ENCODE results near the gene ITGB6. TPM values are rescaled to one million over a fixed set of nuclear protein-coding genes. Genes with fewer than 3 reads are reported as not detected.

Gene ITGB6
- polyA plus RNA-seq, 1 experiment = not detected

- Histone ChIP-seq H3K9me3 (ENCODE audit: control insufficient read depth, insufficient read depth, low read length) (no peaks in the 10 kb centered on the region), H3K27ac (ENCODE audit: low read depth, low read length) (no peak overlapping the region), H3K27me3 (ENCODE audit: control insufficient read depth, insufficient read depth, low read length) (no peaks in the 10 kb centered on the region), H3K4me3 (ENCODE audit: low read depth, low read length) (no peak overlapping the region)
- DNase-seq (ENCODE audit: low read depth, low spot score) = no peak
- CTCF ChIA-PET = interaction anchor here (1.5 to 2.3 kb wide), 2 partner anchors 9 to 27 kb away, joined by 4 to 11 read pairs; no protein-coding TSS in a partner anchor
- POLR2A ChIA-PET = no interaction called here
- TF ChIP-seq CTCF (IDR thresholded peaks at IDR 0.05; ENCODE audit: low read depth, low read length) = no peak
Observed at GRCh38 chr2:160242893-160243564, 43.0 kb upstream of the ITGB6 start.

GRCh38 chr2:160241251-160242137 lies 41.4 kb upstream of the ITGB6 start:
- POLR2A ChIA-PET = no interaction called here
- H3K27me3 ChIP-seq (ENCODE audit: control insufficient read depth, insufficient read depth, low read length) = no peaks in the 10 kb centered on the region
- no peak overlapping the region for H3K27ac ChIP-seq (ENCODE audit: low read depth, low read length)
- CTCF ChIA-PET = interaction anchor here (0.6 to 3.3 kb wide), 3 partner anchors 10 to 132 kb away, joined by 3 to 18 read pairs (median 3); no protein-coding TSS in a partner anchor
- H3K9me3 ChIP-seq (ENCODE audit: control insufficient read depth, insufficient read depth, low read length) = no peaks in the 10 kb centered on the region
- no peak for DNase-seq (ENCODE audit: low read depth, low spot score)
- TF ChIP-seq CTCF (IDR thresholded peaks at IDR 0.05; ENCODE audit: low read depth, low read length) = no peak
- no peak overlapping the region for H3K4me3 ChIP-seq (ENCODE audit: low read depth, low read length)

- ChIA-PET POLR2A (no interaction called here), CTCF (interaction anchor here (0.6 to 3.3 kb wide), 2 partner anchors 12 to 31 kb away, joined by 3 to 18 read pairs; no protein-coding TSS in a partner anchor)
- no peak for DNase-seq (ENCODE audit: low read depth, low spot score)
- H3K9me3 ChIP-seq (ENCODE audit: control insufficient read depth, insufficient read depth, low read length) = no peaks in the 10 kb centered on the region
- no peak overlapping the region for H3K4me3 ChIP-seq (ENCODE audit: low read depth, low read length)
- no peak for TF ChIP-seq CTCF (IDR thresholded peaks at IDR 0.05; ENCODE audit: low read depth, low read length)
- H3K27ac ChIP-seq (ENCODE audit: low read depth, low read length) = no peak overlapping the region
- H3K27me3 ChIP-seq (ENCODE audit: control insufficient read depth, insufficient read depth, low read length) = no peaks in the 10 kb centered on the region
Observed at GRCh38 chr2:160239436-160239835, 39.4 kb upstream of the ITGB6 start.

- no peak overlapping the region for H3K27ac ChIP-seq (ENCODE audit: low read depth, low read length)
- ChIA-PET POLR2A (no interaction called here), CTCF (interaction anchor here (1.3 kb wide), 1 partner anchor 14 kb away, joined by 8 read pairs; no protein-coding TSS in a partner anchor)
- no peaks in the 10 kb centered on the region for H3K9me3 ChIP-seq (ENCODE audit: control insufficient read depth, insufficient read depth, low read length)
- no peak for TF ChIP-seq CTCF (IDR thresholded peaks at IDR 0.05; ENCODE audit: low read depth, low read length)
- no peak for DNase-seq (ENCODE audit: low read depth, low spot score)
- H3K27me3 ChIP-seq (ENCODE audit: control insufficient read depth, insufficient read depth, low read length) = no peaks in the 10 kb centered on the region
- H3K4me3 ChIP-seq (ENCODE audit: low read depth, low read length) = no peak overlapping the region
Observed at GRCh38 chr2:160238392-160238791, 38.3 kb upstream of the ITGB6 start.

Data from AG04450 (cell line).